ENCODE results near the gene SWSAP1.
"Not testable (repeated sequence)": the region's sequence is repeated elsewhere in the genome, so short reads cannot be mapped to it uniquely, and the experiment has no call there.

The SWSAP1 gene

GRCh38 chr19:11374433-11375142 is at the start of gene SWSAP1:
Gene SWSAP1 (plus strand): TSS chr19:11374666. CDS start chr19:11374681, 15 bp downstream.
- Mint-ChIP-seq H3K27me3 (no peaks in the 10 kb centered on the region), H3K4me1 (peaks cover 12% of the 10 kb centered on the region), H3K9me3 (no peaks in the 10 kb centered on the region), H3K27ac (ENCODE audit: low read depth) (peak within 1 kb of the TSS; percentile 5), H3K36me3 (ENCODE audit: insufficient read depth) (peaks cover 9% of the 10 kb centered on the region), H3K4me3 (no peak within 1 kb of the TSS)
- peak; percentile 94 to 97 for DNase-seq (ENCODE audit: low spot score in 2 of 2)
- ATAC-seq (replicated peaks; ENCODE audit: extremely low read depth, poor library complexity, severe bottlenecking), result peak; percentile 92

- no peaks in the 10 kb centered on the region for H3K9me3 Mint-ChIP-seq
- no peaks in the 10 kb centered on the region for H3K36me3 Mint-ChIP-seq (ENCODE audit: insufficient read depth)
- H3K27ac Mint-ChIP-seq (ENCODE audit: low read depth), result no peak overlapping the region
- H3K4me3 Mint-ChIP-seq, result no peak overlapping the region
- DNase-seq (ENCODE audit: low spot score in 2 of 2), result no peak
- no peak for ATAC-seq (replicated peaks; ENCODE audit: extremely low read depth, poor library complexity, severe bottlenecking)
- H3K4me1 Mint-ChIP-seq, result peaks cover 11% of the 10 kb centered on the region
- H3K27me3 Mint-ChIP-seq, result no peaks in the 10 kb centered on the region
Observed at GRCh38 chr19:11324748-11325389, 49.6 kb upstream of the SWSAP1 start.

GRCh38 chr19:11325544-11325943 is 48.9 kb upstream of the SWSAP1 start:
- no peak overlapping the region for H3K4me3 Mint-ChIP-seq
- ATAC-seq (replicated peaks; ENCODE audit: extremely low read depth, poor library complexity, severe bottlenecking), result no peak

GRCh38 chr19:11330127-11330526 is 44.3 kb upstream of the SWSAP1 start:
- H3K4me1 Mint-ChIP-seq, result no peaks in the 10 kb centered on the region
- DNase-seq (ENCODE audit: low spot score in 2 of 2) (no peak), ATAC-seq (replicated peaks; ENCODE audit: extremely low read depth, poor library complexity, severe bottlenecking) (no peak)
- no peak overlapping the region for H3K27ac Mint-ChIP-seq (ENCODE audit: low read depth)
- H3K27me3 Mint-ChIP-seq, result no peaks in the 10 kb centered on the region
- H3K36me3 Mint-ChIP-seq (ENCODE audit: insufficient read depth), result peaks cover 7% of the 10 kb centered on the region
- H3K4me3 Mint-ChIP-seq, result no peak overlapping the region
- no peaks in the 10 kb centered on the region for H3K9me3 Mint-ChIP-seq

More at GRCh38 chr19:11325544-11325943, 48.9 kb upstream of the SWSAP1 start:
- H3K9me3 Mint-ChIP-seq, result no peaks in the 10 kb centered on the region
- H3K27ac Mint-ChIP-seq (ENCODE audit: low read depth), result no peak overlapping the region
- no peak for DNase-seq (ENCODE audit: low spot score in 2 of 2)
- no peaks in the 10 kb centered on the region for H3K27me3 Mint-ChIP-seq
- no peaks in the 10 kb centered on the region for H3K36me3 Mint-ChIP-seq (ENCODE audit: insufficient read depth)
- peaks cover 11% of the 10 kb centered on the region for H3K4me1 Mint-ChIP-seq

- H3K9me3 Mint-ChIP-seq, result no peaks in the 10 kb centered on the region
Observed at GRCh38 chr19:11331502-11331901, 43.0 kb upstream of the SWSAP1 start.

GRCh38 chr19:11332822-11333221 is 41.6 kb upstream of the SWSAP1 start:
- Mint-ChIP-seq H3K4me1 (no peaks in the 10 kb centered on the region), H3K27me3 (no peaks in the 10 kb centered on the region), H3K4me3 (no peak overlapping the region), H3K9me3 (no peaks in the 10 kb centered on the region), H3K27ac (ENCODE audit: low read depth) (no peak overlapping the region), H3K36me3 (ENCODE audit: insufficient read depth) (peaks cover 13% of the 10 kb centered on the region)
- DNase-seq (ENCODE audit: low spot score in 2 of 2) (no peak), ATAC-seq (replicated peaks; ENCODE audit: extremely low read depth, poor library complexity, severe bottlenecking) (no peak)

More at GRCh38 chr19:11331502-11331901, 43.0 kb upstream of the SWSAP1 start:
- ATAC-seq (replicated peaks; ENCODE audit: extremely low read depth, poor library complexity, severe bottlenecking), result no peak
- no peaks in the 10 kb centered on the region for H3K27me3 Mint-ChIP-seq
- H3K4me1 Mint-ChIP-seq, result no peaks in the 10 kb centered on the region
- no peak for DNase-seq (ENCODE audit: low spot score in 2 of 2)
- H3K36me3 Mint-ChIP-seq (ENCODE audit: insufficient read depth), result peaks cover 13% of the 10 kb centered on the region
- no peak overlapping the region for H3K4me3 Mint-ChIP-seq
- H3K27ac Mint-ChIP-seq (ENCODE audit: low read depth), result no peak overlapping the region

GRCh38 chr19:11333838-11334237 is 40.6 kb upstream of the SWSAP1 start:
- not testable (repeated sequence) for H3K27me3 Mint-ChIP-seq; H3K9me3 Mint-ChIP-seq; H3K27ac Mint-ChIP-seq (ENCODE audit: low read depth); ATAC-seq (replicated peaks; ENCODE audit: extremely low read depth, poor library complexity, severe bottlenecking); H3K4me1 Mint-ChIP-seq; H3K4me3 Mint-ChIP-seq; DNase-seq (ENCODE audit: low spot score in 2 of 2)
- H3K36me3 Mint-ChIP-seq (ENCODE audit: insufficient read depth), result peaks cover 13% of the 10 kb centered on the region

GRCh38 chr19:11335449-11336146 is 38.9 kb upstream of the SWSAP1 start:
- Mint-ChIP-seq H3K27ac (ENCODE audit: low read depth) (peak overlapping the region; percentile 25), H3K9me3 (no peaks in the 10 kb centered on the region), H3K27me3 (no peaks in the 10 kb centered on the region), H3K36me3 (ENCODE audit: insufficient read depth) (peaks cover 13% of the 10 kb centered on the region), H3K4me3 (no peak overlapping the region), H3K4me1 (peaks cover 13% of the 10 kb centered on the region)
- DNase-seq (ENCODE audit: low spot score in 2 of 2) (no peak), ATAC-seq (replicated peaks; ENCODE audit: extremely low read depth, poor library complexity, severe bottlenecking) (no peak)

- no peak overlapping the region for H3K4me3 Mint-ChIP-seq
- no peak for ATAC-seq (replicated peaks; ENCODE audit: extremely low read depth, poor library complexity, severe bottlenecking)
- H3K27ac Mint-ChIP-seq (ENCODE audit: low read depth), result no peak overlapping the region
- H3K4me1 Mint-ChIP-seq, result peaks cover 13% of the 10 kb centered on the region
- no peaks in the 10 kb centered on the region for H3K27me3 Mint-ChIP-seq
- DNase-seq (ENCODE audit: low spot score in 2 of 2), result no peak
- no peaks in the 10 kb centered on the region for H3K9me3 Mint-ChIP-seq
- peaks cover 13% of the 10 kb centered on the region for H3K36me3 Mint-ChIP-seq (ENCODE audit: insufficient read depth)
Observed at GRCh38 chr19:11337080-11337479, 37.4 kb upstream of the SWSAP1 start.

- no peak for ATAC-seq (replicated peaks; ENCODE audit: extremely low read depth, poor library complexity, severe bottlenecking)
- no peak for DNase-seq (ENCODE audit: low spot score in 2 of 2)
- Mint-ChIP-seq H3K27ac (ENCODE audit: low read depth) (no peak overlapping the region), H3K9me3 (no peaks in the 10 kb centered on the region), H3K36me3 (ENCODE audit: insufficient read depth) (peaks cover 13% of the 10 kb centered on the region), H3K4me3 (peak overlapping the region; percentile 66), H3K4me1 (peaks cover 13% of the 10 kb centered on the region), H3K27me3 (no peaks in the 10 kb centered on the region)
Observed at GRCh38 chr19:11338121-11338520, 36.3 kb upstream of the SWSAP1 start.

GRCh38 chr19:11338569-11339253 is 35.8 kb upstream of the SWSAP1 start:
- Mint-ChIP-seq H3K4me1 (peaks cover 13% of the 10 kb centered on the region), H3K4me3 (peak overlapping the region; percentile 66), H3K9me3 (no peaks in the 10 kb centered on the region), H3K27me3 (no peaks in the 10 kb centered on the region), H3K27ac (ENCODE audit: low read depth) (peak overlapping the region; percentile 73), H3K36me3 (ENCODE audit: insufficient read depth) (peaks cover 12% of the 10 kb centered on the region)
- DNase-seq (ENCODE audit: low spot score in 2 of 2), result no peak
- ATAC-seq (replicated peaks; ENCODE audit: extremely low read depth, poor library complexity, severe bottlenecking), result peak; percentile 8

Data from central memory CD8-positive, alpha-beta T cell (primary cell).